Liver (tissue), 3 donors: ENCODE results near the gene PELI3.

ENCODE experiments used
- CTCF ChIP-seq: fragments of 150-350 bp; IDR thresholded peaks from 2 replicates; pipeline ENCODE4 v1.5.1; 2017; ENCODE audit warnings: improper control_type of control experiment, low read depth, low read length; ENCODE audit not compliant: missing input control
- EGR1 ChIP-seq, 2 donors: IDR thresholded peaks; 2 replicates each; pipeline ENCODE4 v1.6.1; 2016 to 2018; ENCODE audit warnings: antibody characterized with exemption in 2 of 2, low read depth in 2 of 2
- FOXA2 ChIP-seq: IDR thresholded peaks from 2 replicates; pipeline ENCODE4 v1.6.1; 2016; ENCODE audit warnings: antibody characterized with exemption
- SP1 ChIP-seq: IDR thresholded peaks from 2 replicates; pipeline ENCODE4 v1.6.1; 2018; ENCODE audit warnings: antibody characterized with exemption, mild to moderate bottlenecking
- TAF1 ChIP-seq: conservative IDR thresholded peaks from 2 replicates; pipeline ENCODE4 v1.6.1; 2016; ENCODE audit warnings: antibody characterized with exemption, mild to moderate bottlenecking
- YY1 ChIP-seq: IDR thresholded peaks from 2 replicates; pipeline ENCODE4 v1.6.1; 2016; ENCODE audit warnings: antibody characterized with exemption, mild to moderate bottlenecking
- TF ChIP-seq, protein P1 (sequence below): IDR thresholded peaks from 2 replicates; pipeline ENCODE4 v1.6.1; 2016; ENCODE audit warnings: antibody characterized with exemption
- TF ChIP-seq, protein P2 (sequence below): IDR thresholded peaks from 2 replicates; pipeline ENCODE4 v1.6.1; 2016; ENCODE audit warnings: antibody characterized with exemption, mild to moderate bottlenecking
- donor health status: healthy.
- donor health status: healthy.

DNA sequence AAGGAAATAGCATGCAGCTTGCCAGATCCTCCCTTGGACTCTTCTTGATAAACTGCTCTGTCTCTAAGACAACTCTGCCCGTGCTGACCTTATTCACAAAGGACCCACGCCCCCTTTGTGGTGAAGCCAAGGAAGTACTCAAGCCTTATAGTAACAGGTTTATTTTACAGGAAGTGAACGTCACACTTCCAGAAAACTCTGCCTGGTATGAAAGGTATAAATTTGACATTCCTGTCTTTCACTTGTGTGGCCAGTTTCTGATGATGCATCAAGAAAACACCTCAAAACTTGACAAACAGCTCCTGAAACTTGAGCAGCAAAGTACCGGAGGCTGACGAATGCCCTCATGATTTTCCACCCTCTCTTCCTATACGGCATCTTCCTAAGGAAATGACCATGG is 12.5 kb upstream of the PELI3 start:
- TF ChIP-seq FOXA2 (no peak), CTCF (no peak), SP1 (no peak), EGR1 (IDR thresholded peaks at IDR 0.05; ENCODE audit: low read depth in 2 of 2) (no peak), YY1 (no peak), TAF1 (no peak)
- TF ChIP-seq, protein P1, sequence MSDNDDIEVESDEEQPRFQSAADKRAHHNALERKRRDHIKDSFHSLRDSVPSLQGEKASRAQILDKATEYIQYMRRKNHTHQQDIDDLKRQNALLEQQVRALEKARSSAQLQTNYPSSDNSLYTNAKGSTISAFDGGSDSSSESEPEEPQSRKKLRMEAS: no peak
- TF ChIP-seq, protein P2, sequence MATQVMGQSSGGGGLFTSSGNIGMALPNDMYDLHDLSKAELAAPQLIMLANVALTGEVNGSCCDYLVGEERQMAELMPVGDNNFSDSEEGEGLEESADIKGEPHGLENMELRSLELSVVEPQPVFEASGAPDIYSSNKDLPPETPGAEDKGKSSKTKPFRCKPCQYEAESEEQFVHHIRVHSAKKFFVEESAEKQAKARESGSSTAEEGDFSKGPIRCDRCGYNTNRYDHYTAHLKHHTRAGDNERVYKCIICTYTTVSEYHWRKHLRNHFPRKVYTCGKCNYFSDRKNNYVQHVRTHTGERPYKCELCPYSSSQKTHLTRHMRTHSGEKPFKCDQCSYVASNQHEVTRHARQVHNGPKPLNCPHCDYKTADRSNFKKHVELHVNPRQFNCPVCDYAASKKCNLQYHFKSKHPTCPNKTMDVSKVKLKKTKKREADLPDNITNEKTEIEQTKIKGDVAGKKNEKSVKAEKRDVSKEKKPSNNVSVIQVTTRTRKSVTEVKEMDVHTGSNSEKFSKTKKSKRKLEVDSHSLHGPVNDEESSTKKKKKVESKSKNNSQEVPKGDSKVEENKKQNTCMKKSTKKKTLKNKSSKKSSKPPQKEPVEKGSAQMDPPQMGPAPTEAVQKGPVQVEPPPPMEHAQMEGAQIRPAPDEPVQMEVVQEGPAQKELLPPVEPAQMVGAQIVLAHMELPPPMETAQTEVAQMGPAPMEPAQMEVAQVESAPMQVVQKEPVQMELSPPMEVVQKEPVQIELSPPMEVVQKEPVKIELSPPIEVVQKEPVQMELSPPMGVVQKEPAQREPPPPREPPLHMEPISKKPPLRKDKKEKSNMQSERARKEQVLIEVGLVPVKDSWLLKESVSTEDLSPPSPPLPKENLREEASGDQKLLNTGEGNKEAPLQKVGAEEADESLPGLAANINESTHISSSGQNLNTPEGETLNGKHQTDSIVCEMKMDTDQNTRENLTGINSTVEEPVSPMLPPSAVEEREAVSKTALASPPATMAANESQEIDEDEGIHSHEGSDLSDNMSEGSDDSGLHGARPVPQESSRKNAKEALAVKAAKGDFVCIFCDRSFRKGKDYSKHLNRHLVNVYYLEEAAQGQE: no peak
